ENCODE data around the gene ASAH2.

The ASAH2 gene

GRCh38 chr10:50221470-50221869, 29.8 kb downstream of the ASAH2 start:
- no peak for DNase-seq
- H3K4me3 ChIP-seq (ENCODE audit: low read depth, low read length): no peak overlapping the region
- no peaks in the 10 kb centered on the region for H3K4me1 ChIP-seq
- no peak for TF ChIP-seq CTCF (IDR thresholded peaks at IDR 0.05; ENCODE audit: low read depth, low read length)
- no peaks in the 10 kb centered on the region for H3K9me3 ChIP-seq
- peaks cover 4% of the 10 kb centered on the region; the same call in 1 of the 2 replicates for H3K27me3 ChIP-seq
- H3K36me3 ChIP-seq: no peaks in the 10 kb centered on the region

- TF ChIP-seq CTCF (IDR thresholded peaks at IDR 0.05; ENCODE audit: low read depth, low read length): no peak
- no peaks in the 10 kb centered on the region for H3K9me3 ChIP-seq
- H3K4me1 ChIP-seq: no peaks in the 10 kb centered on the region
- H3K27me3 ChIP-seq: peaks cover 4% of the 10 kb centered on the region; the same call in 1 of the 2 replicates
- H3K4me3 ChIP-seq (ENCODE audit: low read depth, low read length): no peak overlapping the region
- DNase-seq: no peak
- H3K36me3 ChIP-seq: no peaks in the 10 kb centered on the region
These were observed 31.7 kb downstream of the ASAH2 start for GRCh38 chr10:50219646-50220045.

GRCh38 chr10:50219200-50219599, 32.1 kb downstream of the ASAH2 start:
- H3K36me3 ChIP-seq: no peaks in the 10 kb centered on the region
- H3K4me1 ChIP-seq: no peaks in the 10 kb centered on the region
- no peak for TF ChIP-seq CTCF (IDR thresholded peaks at IDR 0.05; ENCODE audit: low read depth, low read length)
- no peak for DNase-seq
- no peak overlapping the region for H3K4me3 ChIP-seq (ENCODE audit: low read depth, low read length)
- no peaks in the 10 kb centered on the region for H3K9me3 ChIP-seq
- peaks cover 4% of the 10 kb centered on the region; the same call in 1 of the 2 replicates for H3K27me3 ChIP-seq

GRCh38 chr10:50216894-50217293, 34.4 kb downstream of the ASAH2 start:
- peaks cover 4% of the 10 kb centered on the region; the same call in 1 of the 2 replicates for H3K27me3 ChIP-seq
- no peak for TF ChIP-seq CTCF (IDR thresholded peaks at IDR 0.05; ENCODE audit: low read depth, low read length)
- H3K36me3 ChIP-seq: no peaks in the 10 kb centered on the region
- no peaks in the 10 kb centered on the region for H3K9me3 ChIP-seq
- H3K4me3 ChIP-seq (ENCODE audit: low read depth, low read length): no peak overlapping the region
- DNase-seq: no peak
- H3K4me1 ChIP-seq: no peaks in the 10 kb centered on the region

- no peak for TF ChIP-seq CTCF (IDR thresholded peaks at IDR 0.05; ENCODE audit: low read depth, low read length)
- Histone ChIP-seq H3K4me1 (no peaks in the 10 kb centered on the region), H3K4me3 (ENCODE audit: low read depth, low read length) (no peak overlapping the region), H3K27me3 (peaks cover 4% of the 10 kb centered on the region; the same call in 1 of the 2 replicates), H3K9me3 (no peaks in the 10 kb centered on the region), H3K36me3 (no peaks in the 10 kb centered on the region)
- DNase-seq: no peak
These were observed 34.9 kb downstream of the ASAH2 start for GRCh38 chr10:50216418-50216817.

GRCh38 chr10:50211670-50212069, 39.6 kb downstream of the ASAH2 start:
- H3K4me3 ChIP-seq (ENCODE audit: low read depth, low read length): no peak overlapping the region

More at GRCh38 chr10:50211670-50212069, 39.6 kb downstream of the ASAH2 start:
- TF ChIP-seq CTCF (IDR thresholded peaks at IDR 0.05; ENCODE audit: low read depth, low read length): no peak
- H3K4me1 ChIP-seq: no peaks in the 10 kb centered on the region
- DNase-seq: no peak
- H3K9me3 ChIP-seq: no peaks in the 10 kb centered on the region
- H3K36me3 ChIP-seq: no peaks in the 10 kb centered on the region
- H3K27me3 ChIP-seq: no peaks in the 10 kb centered on the region; the same call in 1 of the 2 replicates

All from BE2C (cell line).